Erythroblast (primary cell): ENCODE results near the gene TRAIP.

Experiments
- GATA1 ChIP-seq: IDR thresholded peaks from 2 replicates; pipeline ENCODE4 v1.6.1; 2011; ENCODE audit warnings: low read depth, mild to moderate bottlenecking, control low read depth, low read length, moderate library complexity
- POLR2A ChIP-seq: IDR thresholded peaks from 2 replicates; pipeline ENCODE4 v1.6.1; 2011; ENCODE audit warnings: mild to moderate bottlenecking, low read length

DNA sequence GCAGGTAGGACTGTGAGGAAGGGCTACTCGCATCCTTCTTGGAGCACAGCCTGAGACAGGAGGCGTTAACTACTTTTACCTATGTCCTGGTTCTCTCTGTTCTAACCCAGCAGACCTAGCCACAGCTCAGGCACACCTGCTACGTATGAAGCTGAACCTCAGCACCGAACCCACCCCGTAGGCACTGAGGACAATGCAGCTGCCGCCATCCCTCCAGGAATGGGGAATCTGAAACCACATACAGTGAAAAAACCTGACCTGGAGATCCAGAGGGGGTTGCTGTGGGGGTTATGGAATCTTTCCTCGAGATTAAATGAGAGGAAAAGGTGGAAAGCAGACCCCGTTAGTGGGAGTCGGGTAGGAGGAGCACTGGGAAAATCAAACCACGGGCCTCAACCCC lies 32.9 kb upstream of the TRAIP start:
- TF ChIP-seq POLR2A (no peak), GATA1 (no peak)
